KOPT-K1 (cell line): Measurements from ENCODE around the gene TFIP11.

Source experiments
- H3K27ac ChIP-seq: fragments of 200-600 bp; sonication (generic); 2 replicates; pipeline ENCODE4 v1.5.1; 2016; ENCODE audit warnings: antibody characterized with exemption, mild to moderate bottlenecking, low read depth, low read length; ENCODE audit not compliant: poor library complexity, severe bottlenecking
- H3K36me3 ChIP-seq: fragments of 200-600 bp; sonication (generic); 2 replicates; pipeline ENCODE4 v1.5.1; 2017; ENCODE audit warnings: antibody characterized with exemption, mild to moderate bottlenecking, low read length, moderate library complexity; ENCODE audit not compliant: insufficient read depth
- H3K9me3 ChIP-seq: fragments of 200-600 bp; sonication (generic); 2 replicates; pipeline ENCODE4 v1.5.1; 2017; ENCODE audit warnings: antibody characterized with exemption, low read length, mild to moderate bottlenecking; ENCODE audit not compliant: insufficient read depth, poor library complexity, severe bottlenecking

Gene TFIP11

GRCh38 chr22:26547837-26548236, 35.6 kb upstream of the TFIP11 start:
- no peak overlapping the region for H3K27ac ChIP-seq
- H3K36me3 ChIP-seq: peaks cover 72% of the 10 kb centered on the region
- no peaks in the 10 kb centered on the region for H3K9me3 ChIP-seq

GRCh38 chr22:26547426-26547825, 35.2 kb upstream of the TFIP11 start:
- H3K36me3 ChIP-seq: peaks cover 76% of the 10 kb centered on the region
- no peak overlapping the region for H3K27ac ChIP-seq
- H3K9me3 ChIP-seq: no peaks in the 10 kb centered on the region

GRCh38 chr22:26546282-26546681, 34.0 kb upstream of the TFIP11 start:
- Histone ChIP-seq H3K36me3 (peaks cover 86% of the 10 kb centered on the region), H3K27ac (no peak overlapping the region), H3K9me3 (no peaks in the 10 kb centered on the region)

- peaks cover 86% of the 10 kb centered on the region for H3K36me3 ChIP-seq
- no peaks in the 10 kb centered on the region for H3K9me3 ChIP-seq
- H3K27ac ChIP-seq: no peak overlapping the region
Measured at GRCh38 chr22:26545827-26546226, 33.6 kb upstream of the TFIP11 start.

- Histone ChIP-seq H3K9me3 (no peaks in the 10 kb centered on the region), H3K36me3 (peaks cover 86% of the 10 kb centered on the region), H3K27ac (no peak overlapping the region)
Measured at GRCh38 chr22:26545385-26545784, 33.1 kb upstream of the TFIP11 start.

GRCh38 chr22:26544489-26544888, 32.2 kb upstream of the TFIP11 start:
- Histone ChIP-seq H3K36me3 (peaks cover 91% of the 10 kb centered on the region), H3K27ac (no peak overlapping the region), H3K9me3 (no peaks in the 10 kb centered on the region)

- Histone ChIP-seq H3K36me3 (peaks cover 92% of the 10 kb centered on the region), H3K27ac (peak overlapping the region; percentile 25), H3K9me3 (no peaks in the 10 kb centered on the region)
Measured at GRCh38 chr22:26542831-26543230, 30.6 kb upstream of the TFIP11 start.

GRCh38 chr22:26541167-26541819, 29.0 kb upstream of the TFIP11 start:
- Histone ChIP-seq H3K27ac (no peak overlapping the region), H3K36me3 (peaks cover 92% of the 10 kb centered on the region), H3K9me3 (no peaks in the 10 kb centered on the region)

GRCh38 chr22:26540119-26540518, 27.8 kb upstream of the TFIP11 start:
- no peaks in the 10 kb centered on the region for H3K9me3 ChIP-seq
- peaks cover 92% of the 10 kb centered on the region for H3K36me3 ChIP-seq
- H3K27ac ChIP-seq: no peak overlapping the region

- no peaks in the 10 kb centered on the region for H3K9me3 ChIP-seq
- peaks cover 98% of the 10 kb centered on the region for H3K36me3 ChIP-seq
- no peak overlapping the region for H3K27ac ChIP-seq
Measured at GRCh38 chr22:26536762-26537134, 24.5 kb upstream of the TFIP11 start.

GRCh38 chr22:26536056-26536761, 23.9 kb upstream of the TFIP11 start:
- H3K27ac ChIP-seq: no peak overlapping the region
- H3K36me3 ChIP-seq: peaks cover 98% of the 10 kb centered on the region
- no peaks in the 10 kb centered on the region for H3K9me3 ChIP-seq

GRCh38 chr22:26535603-26535908, 23.3 kb upstream of the TFIP11 start:
- no peak overlapping the region for H3K27ac ChIP-seq

GRCh38 chr22:26534874-26535602, 22.8 kb upstream of the TFIP11 start:
- Histone ChIP-seq H3K9me3 (no peaks in the 10 kb centered on the region), H3K27ac (no peak overlapping the region), H3K36me3 (peaks cover 98% of the 10 kb centered on the region)

More at GRCh38 chr22:26535603-26535908, 23.3 kb upstream of the TFIP11 start:
- Histone ChIP-seq H3K36me3 (peaks cover 98% of the 10 kb centered on the region), H3K9me3 (no peaks in the 10 kb centered on the region)

GRCh38 chr22:26534171-26534855, 22.0 kb upstream of the TFIP11 start:
- Histone ChIP-seq H3K27ac (no peak overlapping the region), H3K36me3 (peaks cover 98% of the 10 kb centered on the region), H3K9me3 (no peaks in the 10 kb centered on the region)

GRCh38 chr22:26529345-26529744, 17.1 kb upstream of the TFIP11 start:
- Histone ChIP-seq H3K9me3 (no peaks in the 10 kb centered on the region), H3K36me3 (peaks cover 98% of the 10 kb centered on the region), H3K27ac (no peak overlapping the region)
